GM23338 (cell line): ENCODE measurements around the gene KRT84. TPM values are rescaled to one million over a fixed set of nuclear protein-coding genes. Genes with fewer than 3 reads are reported as not detected.

Source experiments
- ATAC-seq: fragments of 200-7000 bp; cut with Tn5 transposase; 3 replicates; pipeline ENCODE4 v1.9.1; 2020
- DNase-seq: peaks from one replicate; pipeline ENCODE4 v3.0.0-alpha.2; 2015; ENCODE audit warnings: low spot score
- H2AFZ ChIP-seq: fragments of 200-600 bp; sonication (generic); 2 replicates; pipeline ENCODE4 v1.8.0; 2016; ENCODE audit warnings: antibody characterized with exemption, mild to moderate bottlenecking, moderate library complexity
- H3F3A ChIP-seq: fragments of 200-600 bp; sonication (generic); replicated peaks from 2 replicates; pipeline ENCODE4 v1.8.0; 2017; ENCODE audit warnings: antibody characterized with exemption, mixed run types, low read depth
- H3K27ac ChIP-seq: fragments of 200-600 bp; sonication (generic); 2 replicates; pipeline ENCODE4 v1.6.1; 2016; ENCODE audit warnings: low read depth
- H3K27me3 ChIP-seq: fragments of 200-600 bp; sonication (generic); 2 replicates; pipeline ENCODE4 v1.8.0; 2016; ENCODE audit warnings: mild to moderate bottlenecking, mixed run types, moderate library complexity; ENCODE audit not compliant: insufficient read depth
- H3K36me3 ChIP-seq: fragments of 200-600 bp; sonication (generic); 2 replicates; pipeline ENCODE4 v1.8.0; 2016; ENCODE audit warnings: mild to moderate bottlenecking; ENCODE audit not compliant: insufficient read depth
- H3K4me1 ChIP-seq: fragments of 200-600 bp; sonication (generic); 2 replicates; pipeline ENCODE4 v1.8.0; 2016; ENCODE audit warnings: mild to moderate bottlenecking, moderate library complexity; ENCODE audit not compliant: insufficient read depth
- H3K4me2 ChIP-seq: fragments of 200-600 bp; sonication (generic); 2 replicates; pipeline ENCODE4 v1.7.1; 2017; ENCODE audit warnings: mixed run types
- H3K4me3 ChIP-seq: fragments of 200-600 bp; sonication (generic); 2 replicates; pipeline ENCODE4 v1.6.1; 2016; ENCODE audit warnings: mixed run types
- H3K79me2 ChIP-seq: fragments of 200-600 bp; sonication (generic); replicated peaks from 2 replicates; pipeline ENCODE4 v1.8.0; 2017; ENCODE audit warnings: mild to moderate bottlenecking; ENCODE audit not compliant: insufficient read depth
- H3K9me2 ChIP-seq: fragments of 200-600 bp; sonication (generic); 2 replicates; pipeline ENCODE4 v1.8.0; 2017; ENCODE audit not compliant: insufficient read depth
- H4K20me1 ChIP-seq: fragments of 200-600 bp; sonication (generic); replicated peaks from 2 replicates; pipeline ENCODE4 v1.8.0; 2017; ENCODE audit warnings: mild to moderate bottlenecking; ENCODE audit not compliant: insufficient read depth
- H3K27ac Mint-ChIP-seq: 2 replicates; pipeline ENCODE4 v1.8.0; 2020; ENCODE audit warnings: inconsistent platforms, mild to moderate bottlenecking, moderate library complexity, mixed read lengths
- H3K27me3 Mint-ChIP-seq: 3 replicates; pipeline ENCODE4 v1.8.0; 2022; ENCODE audit warnings: low read depth, mild to moderate bottlenecking, moderate library complexity, mixed read lengths, inconsistent platforms; ENCODE audit not compliant: insufficient read depth, poor library complexity
- H3K36me3 Mint-ChIP-seq: 3 replicates; pipeline ENCODE4 v1.8.0; 2021; ENCODE audit warnings: low read depth, mild to moderate bottlenecking, inconsistent platforms, moderate library complexity, mixed read lengths
- H3K4me1 Mint-ChIP-seq: 3 replicates; pipeline ENCODE4 v1.8.0; 2020; ENCODE audit warnings: mild to moderate bottlenecking, inconsistent platforms, mixed read lengths
- H3K4me3 Mint-ChIP-seq: 3 replicates; pipeline ENCODE4 v1.8.0; 2021; ENCODE audit warnings: moderate library complexity, mild to moderate bottlenecking, inconsistent platforms, mixed read lengths
- H3K9me3 Mint-ChIP-seq: 3 replicates; pipeline ENCODE4 v1.8.0; 2020; ENCODE audit warnings: moderate library complexity, mild to moderate bottlenecking, inconsistent platforms, mixed read lengths
- CTCF ChIP-seq, 2 experiments: fragments of 200-600 bp in 1 of 2; sonication (generic) in 1 of 2; conservative IDR thresholded peaks; 2 replicates each; pipeline versions ENCODE4 v1.5.1 to v1.6.1; 2016 to 2017; ENCODE audit warnings: antibody characterized with exemption in 2 of 2, low read depth in 2 of 2, mild to moderate bottlenecking in 2 of 2, moderate library complexity in 1 of 2
- ETS1 ChIP-seq: IDR thresholded peaks from 2 replicates; pipeline ENCODE4 v1.6.1; 2016; ENCODE audit warnings: antibody characterized with exemption
- EZH2 ChIP-seq: fragments of 200-600 bp; sonication (generic); IDR thresholded peaks from one replicate; pipeline ENCODE4 v1.8.0; 2017; ENCODE audit warnings: antibody characterized with exemption, mild to moderate bottlenecking, low read depth; ENCODE audit not compliant: unreplicated experiment
- EZH2phosphoT487 ChIP-seq: fragments of 200-600 bp; sonication (generic); IDR thresholded peaks from one replicate; pipeline ENCODE4 v1.8.1; 2018; ENCODE audit warnings: antibody characterized with exemption; ENCODE audit not compliant: unreplicated experiment
- JUNB ChIP-seq: IDR thresholded peaks from one replicate; pipeline ENCODE4 v1.6.1; 2016; ENCODE audit warnings: antibody characterized with exemption; ENCODE audit not compliant: unreplicated experiment
- STAT1 ChIP-seq: IDR thresholded peaks from one replicate; pipeline ENCODE4 v1.6.1; 2016; ENCODE audit warnings: antibody characterized with exemption; ENCODE audit not compliant: unreplicated experiment
- ZNF331 ChIP-seq: fragments of 250-450 bp; sonication (Bioruptor Pico); IDR thresholded peaks from 2 replicates; pipeline ENCODE4 v1.5.0; 2020; ENCODE audit warnings: low read depth, mild to moderate bottlenecking, moderate library complexity
- polyA plus RNA-seq: library from polyadenylated mRNA; unstranded; fragments of >200 nt; fragmentation: Nextera tagmentation; extraction: Ambion mirVana; gene quantifications from 2 replicates; pipeline ENCODE4 v1.2.1, GENCODE V29; 2016
- total RNA-seq: library from RNA; depleted of rRNA; stranded (reverse); fragments of >200 nt; shearing (Covaris generic); gene quantifications from 2 replicates; pipeline ENCODE4 v1.2.3, GENCODE V29; 2014

The KRT84 gene
- total and polyA plus RNA-seq, 2 experiments from 2014 or later, result not detected

- TF ChIP-seq ETS1 (no peak), EZH2phosphoT487 (no peak), ZNF331 (CRISPR knock-in tag) (no peak), JUNB (no peak)
Observed at GRCh38 chr12:52364061-52364460, 21.4 kb downstream of the KRT84 start (continued).

- Mint-ChIP-seq H3K4me1 (peaks cover 3% of the 10 kb centered on the region; the same call in 1 of the 3 replicates), H3K36me3 (no peaks in the 10 kb centered on the region), H3K4me3 (no peak overlapping the region), H3K9me3 (no peaks in the 10 kb centered on the region), H3K27me3 (peaks cover 2% of the 10 kb centered on the region), H3K27ac (no peak overlapping the region)
- no peaks in the 10 kb centered on the region for H3K4me1 ChIP-seq
- H3K36me3 ChIP-seq, result no peaks in the 10 kb centered on the region
- no peak overlapping the region for H3K4me2 ChIP-seq
- H2AFZ ChIP-seq, result no peak overlapping the region
- DNase-seq (no peak), ATAC-seq (no peak)
- no peaks in the 10 kb centered on the region for H3F3A ChIP-seq
- H3K79me2 ChIP-seq, result no peaks in the 10 kb centered on the region
- H3K9me2 ChIP-seq, result no peaks in the 10 kb centered on the region
- no peak for TF ChIP-seq JUNB
- no peak for TF ChIP-seq EZH2
- TF ChIP-seq STAT1, result no peak
- no peak for TF ChIP-seq ETS1
- TF ChIP-seq EZH2phosphoT487, result no peak
- TF ChIP-seq CTCF (conservative IDR thresholded peaks at IDR 0.05; ENCODE audit: low read depth in 2 of 2), result no peak
- H4K20me1 ChIP-seq, result no peaks in the 10 kb centered on the region
- H3K27ac ChIP-seq, result no peak overlapping the region
- H3K27me3 ChIP-seq, result no peaks in the 10 kb centered on the region
- no peak overlapping the region for H3K4me3 ChIP-seq
Observed at GRCh38 chr12:52363111-52363679, 22.3 kb downstream of the KRT84 start.

GRCh38 chr12:52362118-52362726, 23.2 kb downstream of the KRT84 start:
- no peaks in the 10 kb centered on the region for H3K9me2 ChIP-seq
- Mint-ChIP-seq H3K4me1 (peaks cover 9% of the 10 kb centered on the region), H3K4me3 (no peak overlapping the region), H3K27me3 (peaks cover 2% of the 10 kb centered on the region), H3K36me3 (no peaks in the 10 kb centered on the region), H3K9me3 (no peaks in the 10 kb centered on the region), H3K27ac (no peak overlapping the region)
- H3K27ac ChIP-seq, result no peak overlapping the region
- no peak overlapping the region for H3K4me2 ChIP-seq
- H2AFZ ChIP-seq, result no peak overlapping the region
- ATAC-seq (peak; percentile 59), DNase-seq (peak; percentile 34)
- H3K4me3 ChIP-seq, result no peak overlapping the region
- H3K4me1 ChIP-seq, result no peaks in the 10 kb centered on the region
- no peaks in the 10 kb centered on the region for H3K79me2 ChIP-seq
- no peaks in the 10 kb centered on the region for H3K27me3 ChIP-seq
- no peaks in the 10 kb centered on the region for H3F3A ChIP-seq
- H4K20me1 ChIP-seq, result no peaks in the 10 kb centered on the region
- H3K36me3 ChIP-seq, result no peaks in the 10 kb centered on the region
- peak; percentile 63 to 64 for TF ChIP-seq CTCF (conservative IDR thresholded peaks at IDR 0.05; ENCODE audit: low read depth in 2 of 2)
